HG03469 (cell line): ENCODE data around the gene ACTL9.

Source experiments
- ATAC-seq: cut with Tn5 transposase; IDR thresholded peaks from one replicate; pipeline ENCODE4 v1.9.1; 2021; ENCODE audit warnings: mild to moderate bottlenecking, moderate library complexity, moderate number of reproducible peaks; ENCODE audit not compliant: unreplicated experiment

Gene ACTL9

DNA sequence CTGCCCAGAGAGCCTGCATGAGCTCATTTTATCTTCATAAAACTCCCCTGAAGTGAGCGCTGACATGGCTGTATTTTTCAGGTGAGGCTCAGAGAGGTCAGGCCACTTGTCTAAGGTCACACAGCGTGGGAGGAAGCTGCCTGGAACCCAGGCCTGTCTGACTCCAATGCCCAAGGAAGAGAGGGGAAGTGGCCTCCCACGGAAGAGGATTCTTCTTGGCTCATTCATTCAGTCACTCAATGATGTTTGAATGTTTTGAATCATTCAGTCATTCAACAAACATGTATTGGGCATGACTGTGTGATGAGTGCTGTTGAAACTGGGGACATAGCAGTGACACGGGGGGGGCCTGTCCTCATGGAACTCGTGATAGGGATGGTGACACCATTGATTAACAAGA is 12.0 kb downstream of the ACTL9 start:
- ATAC-seq = no peak

DNA sequence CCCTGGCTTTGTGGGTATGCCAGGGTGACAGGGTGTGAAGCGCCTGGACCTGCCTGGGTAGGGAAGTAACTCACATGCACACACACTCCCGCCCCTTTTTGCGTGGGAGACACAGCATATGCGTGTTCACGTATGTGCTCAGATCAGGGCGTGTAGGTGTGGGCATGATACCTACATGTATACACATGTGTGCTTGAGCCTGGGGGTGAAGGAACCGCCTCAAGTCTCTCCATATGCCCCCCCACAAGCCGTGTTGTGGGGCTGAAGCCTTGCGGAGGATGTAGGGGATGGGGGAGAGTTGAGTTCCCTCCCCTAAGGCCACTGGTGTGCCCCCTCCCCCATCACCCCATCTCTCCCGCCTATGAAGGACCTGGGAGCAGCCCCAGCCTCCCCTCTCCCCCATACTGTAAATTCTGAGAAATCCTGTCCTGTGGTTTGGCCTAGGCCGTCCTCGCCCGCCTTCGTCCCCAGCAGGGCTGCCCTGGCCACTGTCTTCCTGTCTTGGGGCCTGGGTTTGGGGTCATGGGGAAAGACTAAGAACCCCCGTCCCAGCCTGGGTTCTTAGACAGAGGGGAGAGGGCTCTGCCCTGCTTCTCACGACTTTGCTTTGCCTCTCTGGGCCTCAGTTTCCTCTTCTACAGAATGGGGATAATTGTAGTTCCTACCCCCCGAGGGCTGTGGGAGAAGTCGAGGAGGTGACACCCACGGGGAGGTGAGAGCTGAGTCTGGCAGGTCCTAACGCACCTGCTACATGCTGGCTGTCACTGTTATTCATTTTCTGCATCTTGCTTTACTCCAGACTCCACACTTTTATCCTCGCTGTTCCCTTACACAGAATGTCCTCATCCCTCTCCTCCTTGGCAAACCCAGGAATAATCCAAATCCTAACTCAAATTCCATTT is 14.3 kb downstream of the ACTL9 start:
- ATAC-seq = no peak

DNA sequence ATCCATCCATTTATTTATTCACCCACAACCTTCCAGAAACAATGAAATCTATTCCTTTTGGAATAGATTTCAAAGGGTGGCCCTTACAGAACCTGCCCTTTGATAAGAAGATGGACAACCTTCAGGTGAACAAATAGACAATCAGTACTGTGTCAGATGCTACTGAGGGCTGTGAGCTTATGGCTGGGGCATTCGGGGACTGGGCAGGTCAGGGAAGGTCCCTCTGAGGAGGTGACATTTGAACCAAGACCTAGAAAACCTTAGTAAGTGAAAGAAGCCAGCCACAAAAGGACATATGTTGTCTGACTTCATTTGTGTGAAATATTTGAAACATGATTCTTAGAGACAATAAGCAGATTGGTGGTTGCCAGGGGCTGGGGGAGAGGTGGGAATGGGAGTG is 15.7 kb downstream of the ACTL9 start:
- no peak for ATAC-seq

DNA sequence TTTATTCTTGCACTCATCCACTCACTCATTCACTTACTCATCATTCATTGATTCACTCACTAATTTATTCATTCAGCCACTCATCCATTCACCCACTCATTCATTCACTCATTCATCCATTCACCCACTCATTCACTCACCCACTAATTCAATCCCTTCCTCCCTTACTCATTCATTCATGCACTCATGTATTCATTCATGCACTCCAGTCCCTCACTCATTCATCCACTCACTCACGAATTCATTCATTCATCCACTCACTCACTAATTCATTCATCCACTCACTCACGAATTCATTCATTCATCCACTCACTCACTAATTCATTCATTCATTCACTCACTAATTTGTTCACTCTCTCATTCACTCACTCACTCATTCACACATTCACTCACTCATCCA is 16.1 kb downstream of the ACTL9 start:
- ATAC-seq = no peak

DNA sequence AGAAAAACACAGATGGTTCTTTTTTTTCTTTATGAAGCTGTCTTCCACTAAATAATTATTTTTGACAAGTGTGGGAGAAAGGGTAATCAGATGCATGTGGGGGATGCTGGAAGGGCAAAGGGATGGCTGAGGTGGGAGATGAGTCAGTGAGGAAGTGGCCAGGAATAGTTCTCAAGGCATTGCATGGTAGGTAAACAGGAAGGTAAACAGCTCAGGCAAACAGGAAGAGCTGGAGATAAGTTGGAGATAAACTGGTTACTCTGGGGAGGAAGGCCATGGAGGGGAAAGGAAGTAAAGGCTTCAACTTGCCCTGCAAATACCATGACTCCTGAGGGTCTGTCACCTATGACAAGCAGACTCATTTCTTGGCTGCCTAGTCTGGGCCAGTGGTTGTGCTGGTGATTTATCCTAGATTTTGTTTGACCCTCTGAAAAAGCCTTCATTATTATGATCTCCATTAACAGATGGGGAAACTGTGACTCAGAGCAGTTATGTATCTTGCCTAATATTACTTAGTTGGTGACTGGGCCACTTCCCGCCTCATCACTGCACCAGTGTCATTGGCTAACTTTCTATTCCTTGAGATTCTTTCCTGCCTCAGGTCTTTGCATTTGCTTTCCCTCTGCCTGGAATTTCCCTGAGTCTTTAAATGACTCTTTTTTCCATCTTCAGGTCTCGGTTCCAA is 17.1 kb downstream of the ACTL9 start:
- ATAC-seq = no peak

DNA sequence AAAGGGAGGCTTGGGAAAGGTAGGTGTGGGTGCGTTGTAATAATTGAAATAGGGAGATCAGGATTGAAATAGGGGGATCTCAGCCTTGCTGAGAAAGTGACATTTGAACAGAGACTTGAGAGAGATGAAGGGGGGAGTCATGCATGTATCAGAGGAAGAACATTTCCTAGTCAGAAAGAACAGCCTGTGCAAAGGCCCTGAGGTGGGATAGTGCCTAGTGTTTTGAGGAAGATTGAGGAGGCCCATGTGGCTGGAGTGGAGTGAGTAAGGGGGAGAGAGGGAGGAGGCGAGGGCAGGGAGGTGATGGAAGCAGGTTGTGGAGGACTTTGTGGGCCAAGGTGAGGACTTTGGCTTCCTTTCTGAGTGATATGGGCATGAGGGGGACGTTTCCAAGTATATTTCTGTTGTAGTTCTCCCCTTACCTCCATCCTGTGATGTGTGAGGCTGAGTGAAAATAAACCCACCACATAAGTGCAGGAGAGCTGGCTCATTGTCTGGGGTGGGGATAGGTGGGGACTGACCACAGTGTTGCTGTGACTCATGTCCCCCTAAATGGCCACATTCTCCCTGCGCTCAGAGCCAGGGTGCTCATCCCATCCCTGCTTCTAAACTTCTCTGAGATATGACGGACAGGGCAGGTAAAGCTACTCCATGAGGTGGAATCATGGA is 17.8 kb downstream of the ACTL9 start:
- no peak for ATAC-seq

DNA sequence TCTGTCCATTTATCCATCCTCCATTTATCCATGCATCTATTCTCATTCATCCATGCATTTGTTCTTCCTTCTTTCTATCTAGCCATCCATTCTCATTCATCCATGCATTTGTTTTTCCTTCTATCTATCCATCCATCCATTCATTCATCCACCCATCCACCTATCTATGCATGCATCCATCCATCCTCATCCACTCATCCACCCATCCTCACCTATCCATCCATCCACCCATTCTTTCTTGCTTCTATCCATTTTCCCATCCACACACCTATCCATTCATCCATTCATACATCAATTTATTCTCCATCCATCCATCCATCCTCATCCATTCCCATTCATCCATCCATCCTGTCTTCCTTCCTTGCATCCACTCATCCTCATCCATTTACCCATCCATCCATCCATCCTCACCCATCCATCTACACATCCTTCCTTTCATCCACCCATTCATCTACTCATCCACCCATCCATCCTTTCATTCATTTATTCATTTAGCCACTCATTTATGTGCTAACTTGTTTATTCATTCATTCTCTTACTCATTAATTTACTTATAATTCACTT is 20.3 kb downstream of the ACTL9 start:
- ATAC-seq = no peak

DNA sequence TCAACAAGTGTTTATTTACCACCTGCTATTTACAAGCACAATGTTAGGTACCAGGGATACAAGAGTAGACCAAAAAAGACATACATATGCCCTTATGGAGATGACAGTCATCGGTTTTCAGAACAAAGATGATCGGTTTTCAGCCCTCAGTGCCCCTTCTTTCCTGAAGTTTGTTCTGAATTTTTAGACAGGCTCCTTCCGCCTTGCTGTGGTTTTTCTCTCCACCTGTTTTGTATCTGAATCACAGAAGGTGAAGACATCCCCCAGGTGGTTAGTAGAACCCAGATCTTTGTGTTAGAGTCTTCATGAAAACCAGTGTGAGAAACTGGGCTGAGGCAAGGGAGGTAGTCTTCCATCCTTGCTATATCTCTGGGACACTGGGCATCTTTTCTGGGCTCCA is 23.5 kb downstream of the ACTL9 start:
- ATAC-seq = no peak

DNA sequence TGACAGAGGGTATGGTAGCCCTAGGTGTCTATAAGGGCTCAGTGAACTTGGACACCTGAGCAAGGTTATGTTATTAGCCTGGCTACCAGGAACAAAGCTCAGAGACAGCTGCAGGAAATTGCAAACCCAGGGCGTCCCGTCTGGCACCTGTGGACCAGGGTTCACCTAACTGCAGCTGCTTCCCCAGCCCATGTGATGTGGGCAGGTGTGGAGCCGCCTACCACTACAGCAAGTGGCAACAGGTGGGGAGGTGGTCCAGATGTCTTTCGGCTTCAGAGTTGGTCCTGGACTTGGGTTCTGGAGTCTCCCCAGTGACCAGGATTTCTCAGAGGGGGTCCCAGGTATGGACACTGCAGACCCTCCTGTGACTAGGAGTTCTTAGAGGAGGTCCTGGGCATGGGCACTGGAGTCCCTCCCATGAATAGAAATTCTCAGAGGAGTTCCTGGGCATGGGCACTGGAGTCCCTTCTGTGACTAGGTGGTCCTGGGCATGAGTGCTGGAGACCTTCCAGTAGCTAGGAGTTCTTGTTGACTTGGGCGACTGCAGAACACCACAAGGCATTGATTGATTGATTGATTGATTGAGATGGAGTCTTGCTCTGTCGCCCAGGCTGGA is 25.2 kb downstream of the ACTL9 start:
- no peak for ATAC-seq

DNA sequence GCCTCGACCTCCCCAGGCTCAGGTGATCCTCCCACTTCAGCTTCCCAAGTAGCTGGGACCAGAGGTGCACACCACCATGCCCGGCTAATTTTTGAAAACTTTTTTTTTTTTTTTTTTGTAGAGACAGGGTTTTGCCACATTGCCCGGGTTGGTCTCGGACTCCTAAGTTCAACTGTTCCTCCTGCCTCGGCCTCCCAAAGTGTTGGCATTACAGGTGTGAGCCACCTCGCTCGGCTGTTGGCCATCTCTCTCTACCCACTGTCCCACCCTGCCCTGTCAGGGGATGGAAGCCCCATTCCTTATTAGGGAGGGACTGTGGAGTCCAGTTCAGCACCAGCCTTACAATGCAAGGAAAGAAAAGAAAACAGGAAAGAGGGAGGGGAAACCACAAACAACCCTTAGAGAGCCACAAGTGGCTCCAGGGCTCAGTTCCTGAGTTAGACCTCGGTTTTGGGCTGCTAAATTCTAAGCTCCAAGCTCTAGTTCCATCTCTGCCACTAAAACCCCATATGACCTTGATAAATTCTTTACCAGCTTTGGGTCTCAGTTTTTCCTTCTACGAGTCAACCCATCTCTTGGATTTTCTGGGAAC is 31.7 kb downstream of the ACTL9 start:
- no peak for ATAC-seq

DNA sequence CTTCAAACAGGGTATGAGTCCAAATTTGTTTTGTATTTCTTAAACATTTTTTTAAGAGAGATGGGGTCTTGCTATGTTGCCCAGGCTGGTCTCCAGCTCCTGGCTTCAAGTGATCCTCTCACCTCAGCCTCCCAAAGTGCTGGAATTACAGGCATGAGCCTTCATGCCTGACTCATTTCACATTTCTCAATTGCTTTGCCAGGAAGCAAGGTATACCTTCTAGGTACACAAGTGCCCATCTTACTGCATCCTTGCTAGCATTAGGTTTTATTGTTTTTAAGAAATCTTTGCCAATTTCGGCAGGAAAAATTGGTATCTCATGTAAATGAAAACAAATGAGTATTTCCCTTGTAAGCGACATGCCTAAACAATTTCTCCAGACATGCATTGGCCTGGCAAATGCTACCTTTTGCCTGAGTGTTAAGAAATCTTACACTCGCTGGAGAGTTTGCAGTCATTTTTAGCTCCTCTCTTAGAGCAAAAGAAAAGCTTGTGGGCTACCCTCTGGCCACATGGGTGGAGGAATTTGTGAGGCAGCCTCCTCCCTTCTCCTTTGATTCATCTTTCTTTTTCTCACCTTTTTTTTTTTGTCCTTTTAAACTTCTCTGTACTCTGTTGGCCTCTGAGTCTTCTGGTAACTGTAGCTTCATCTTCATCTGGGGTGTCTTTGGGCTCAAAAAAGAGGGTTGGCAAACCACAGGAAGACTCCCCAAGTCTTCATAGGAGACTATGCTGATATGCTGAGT is 33.0 kb downstream of the ACTL9 start:
- ATAC-seq = no peak

DNA sequence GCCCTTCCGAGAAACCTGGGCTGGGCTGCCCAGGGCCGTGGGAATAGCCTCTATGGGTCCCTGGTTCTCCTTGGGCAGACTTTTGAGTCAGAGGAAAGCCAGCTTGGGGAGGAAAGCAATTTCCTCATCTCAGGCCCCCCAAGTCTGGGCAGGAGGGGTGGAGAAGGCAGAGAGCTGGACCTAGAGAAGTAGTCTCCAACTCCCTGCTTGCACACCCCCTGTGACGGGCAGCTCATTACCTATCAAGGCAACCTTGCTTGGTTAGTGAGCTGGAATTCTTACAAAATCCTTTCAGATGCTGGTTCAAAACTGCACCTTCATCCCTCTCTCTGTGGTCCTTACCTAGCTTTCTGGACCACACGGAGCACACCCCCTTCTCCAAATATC is 33.9 kb downstream of the ACTL9 start:
- no peak for ATAC-seq

DNA sequence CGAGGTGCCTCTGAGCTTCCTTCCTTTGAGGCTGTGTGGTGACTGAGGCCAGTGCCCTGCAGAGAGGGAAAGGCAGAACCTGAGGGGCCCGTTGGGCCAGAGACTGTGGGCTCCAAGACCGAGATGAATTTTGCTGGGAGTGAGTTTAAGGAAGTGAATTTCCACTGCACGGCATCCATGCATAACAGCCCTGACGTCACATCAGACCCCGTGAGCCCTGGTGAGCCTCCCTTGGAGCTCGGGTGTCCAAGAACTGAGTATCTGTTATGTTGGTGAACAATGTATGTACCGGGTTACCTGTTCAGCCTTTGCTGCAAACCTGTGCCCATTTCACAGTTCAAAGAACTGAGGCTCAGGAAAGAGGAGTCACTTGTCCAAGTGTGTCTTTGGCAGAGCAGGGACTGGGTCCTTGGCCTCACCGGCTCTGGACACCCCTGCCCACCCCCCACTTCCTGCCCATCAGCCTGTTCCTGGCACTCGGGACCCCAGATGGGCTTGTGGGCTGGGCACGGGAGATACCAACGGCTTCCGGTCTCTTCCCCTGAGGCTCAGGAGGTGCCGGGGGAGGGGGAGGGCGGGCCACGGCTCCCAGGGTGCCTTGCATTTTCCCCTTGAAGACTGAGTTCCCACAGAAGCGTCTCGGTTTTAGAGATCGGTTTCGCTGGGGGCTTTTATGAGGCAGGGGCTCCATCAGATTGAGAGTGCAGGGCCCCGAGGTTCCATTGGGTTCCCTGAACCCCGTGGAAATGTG is 34.5 kb downstream of the ACTL9 start:
- ATAC-seq = no peak

DNA sequence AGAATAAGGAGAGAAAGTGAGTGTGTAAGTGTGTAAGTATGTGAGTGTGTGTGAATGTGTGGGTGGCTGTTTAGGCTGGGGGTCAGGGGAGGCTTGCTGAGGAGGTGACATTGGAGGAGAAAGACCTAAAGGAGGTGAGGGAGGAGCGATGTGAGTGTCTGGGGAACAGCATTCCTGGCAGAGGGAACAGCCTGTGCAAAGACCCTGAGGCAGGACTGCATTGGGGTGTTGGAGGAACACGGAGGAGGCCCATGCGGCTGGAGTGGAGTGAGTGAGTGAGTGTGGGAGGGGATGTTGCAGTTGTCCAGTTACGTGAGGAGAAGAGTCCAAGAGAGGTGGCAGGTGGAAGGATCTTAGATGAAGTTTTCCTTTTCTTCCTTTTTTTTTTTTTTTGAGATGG is 36.3 kb downstream of the ACTL9 start:
- ATAC-seq = no peak

DNA sequence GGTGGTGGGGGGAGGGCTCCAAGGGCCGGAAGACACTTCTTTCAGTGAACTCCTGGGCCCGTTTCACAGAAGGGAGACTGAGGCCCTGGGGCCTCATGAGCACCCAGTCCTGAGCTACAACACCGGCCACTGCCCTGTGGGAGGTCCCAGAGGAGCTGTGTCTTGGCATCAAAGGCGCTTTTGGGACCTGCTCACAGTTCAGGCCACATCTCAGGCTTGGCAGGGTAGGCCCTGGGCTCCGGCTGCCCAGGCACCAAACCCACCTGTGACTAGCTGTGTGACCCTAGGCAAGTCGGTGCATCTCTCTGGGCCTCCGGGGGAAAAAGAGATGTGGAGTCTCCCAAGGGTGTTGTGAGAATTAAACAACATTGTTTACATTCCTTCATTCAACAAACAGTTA is 38.7 kb downstream of the ACTL9 start:
- no peak for ATAC-seq

DNA sequence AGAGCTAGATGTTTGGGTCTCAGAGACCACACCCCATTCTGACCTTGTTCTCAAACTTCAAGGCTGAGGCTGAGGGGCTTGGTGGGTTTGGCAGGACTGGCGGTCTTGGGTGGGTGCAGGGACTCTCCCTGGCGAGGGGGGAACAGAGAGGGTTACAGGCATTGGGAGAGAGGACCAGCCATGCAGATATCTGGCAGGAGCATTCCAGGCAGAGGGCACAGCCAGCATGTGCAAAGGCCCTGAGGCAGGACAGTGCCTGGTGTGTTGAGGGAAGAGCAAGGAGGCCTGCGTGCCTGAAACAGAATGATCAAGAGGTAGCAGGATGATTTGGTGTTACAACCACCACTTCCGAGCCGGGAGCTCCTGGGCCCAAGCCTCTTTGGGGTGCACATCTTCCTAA is 40.7 kb downstream of the ACTL9 start:
- no peak for ATAC-seq

DNA sequence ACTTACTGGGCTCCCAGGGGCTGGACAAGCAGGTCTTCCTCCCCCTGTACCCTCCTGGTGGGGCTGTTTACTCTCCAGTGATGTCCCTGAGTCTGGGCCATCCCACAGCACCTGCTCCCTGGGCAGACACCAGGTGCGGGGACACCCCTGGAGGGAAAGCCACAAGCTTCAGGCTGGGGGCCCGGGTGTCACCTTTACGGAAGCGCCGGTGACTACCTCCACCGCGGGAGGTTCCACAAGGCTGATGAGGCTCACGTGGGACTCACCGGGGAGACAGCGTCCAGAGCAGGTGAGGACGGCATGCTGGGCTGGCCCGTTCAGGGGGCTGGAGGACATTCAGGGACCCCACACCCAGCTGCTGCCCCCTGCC is 43.3 kb downstream of the ACTL9 start:
- ATAC-seq = no peak

DNA sequence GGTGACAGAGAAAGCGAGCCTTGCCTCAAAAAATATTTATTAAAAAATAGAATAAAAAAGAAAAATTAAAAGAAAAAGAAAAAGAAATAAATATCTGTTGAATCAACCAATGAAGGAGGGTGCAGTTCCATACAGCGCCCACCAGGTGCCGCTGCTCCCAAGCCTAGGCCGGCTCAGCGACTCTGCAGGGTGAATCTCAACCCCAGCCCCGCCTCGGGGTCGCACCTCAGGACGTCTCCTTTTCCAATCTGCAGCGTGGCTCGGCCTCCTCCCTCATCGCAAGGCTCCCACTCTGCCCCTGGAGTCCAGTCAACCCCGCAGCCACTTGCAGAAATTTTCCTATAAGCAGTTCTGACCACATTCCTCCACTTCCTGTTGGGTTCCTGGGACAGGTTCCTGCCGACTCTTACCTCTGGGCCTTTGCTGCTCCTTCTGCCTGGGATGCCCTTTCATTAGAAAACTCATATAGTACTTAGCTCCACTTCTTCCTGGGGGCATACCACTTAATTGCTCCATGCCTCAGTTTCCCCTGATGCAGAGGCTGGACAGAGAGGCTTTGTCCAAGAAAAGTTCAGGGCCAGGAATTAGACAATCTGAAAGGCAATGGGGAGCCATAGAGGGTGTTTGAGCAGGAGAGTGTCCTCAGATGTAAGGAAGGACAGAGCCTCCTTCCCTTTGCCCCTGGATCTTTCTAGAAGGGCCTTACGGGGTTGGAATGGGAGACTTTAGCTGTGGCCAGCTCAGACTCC is 43.8 kb downstream of the ACTL9 start:
- no peak for ATAC-seq

DNA sequence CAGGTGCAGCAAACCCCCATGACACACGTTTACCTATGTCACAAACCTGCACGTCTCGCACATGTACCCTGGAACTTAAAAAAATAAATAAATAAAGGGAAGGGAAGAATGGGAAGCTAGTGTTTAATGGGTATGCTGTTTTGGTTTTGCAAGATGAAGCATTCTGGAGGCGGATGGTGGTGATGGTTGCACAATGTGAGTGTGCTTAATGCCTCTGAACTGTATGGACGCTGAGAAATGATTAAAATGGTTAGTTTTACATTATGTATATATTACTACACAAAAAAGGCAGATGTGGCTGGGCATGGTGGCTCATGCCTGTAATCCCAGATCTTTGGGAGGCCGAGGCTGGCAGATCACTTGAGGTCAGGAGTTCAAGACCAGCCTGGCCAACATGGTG is 50.4 kb downstream of the ACTL9 start:
- ATAC-seq = no peak
